ENCODE results near the gene SEMA5A. TPM values are rescaled to one million over a fixed set of nuclear protein-coding genes. Genes with fewer than 3 reads are reported as not detected.

SEMA5A gene
- total RNA-seq, 4 donors from 2014 or later, result 15.0 to 81.0 (median 52.9) TPM

GRCh38 chr5:9562141-9562540 lies 16.3 kb upstream of the SEMA5A start:
- H3K36me3 ChIP-seq, result no peaks in the 10 kb centered on the region
- in situ Hi-C loops (cut with MboI; ENCODE audit: low pct_ligation_motif_present in 1 of 4, low pct_unique_long_range_greater_than_20kb in 1 of 4, low sequenced_read_pairs in 3 of 4), result no loop called here
- DNase-seq, result no peak
- peaks cover 0 to 30% (median 13%) of the 10 kb centered on the region in 4 donors for H3K4me1 ChIP-seq
- H3K27ac ChIP-seq, result no peak overlapping the region
- H3K4me3 ChIP-seq, result no peak overlapping the region
- no peaks in the 10 kb centered on the region for H3K27me3 ChIP-seq
- WGBS, 2 donors (ENCODE audit: low coverage in 1 of 2), result 83% methylated on average over 7 of the region's 7 CpGs; no CpG with 5 or more reads in 1 of the 2 donors
- intact Hi-C loops (cut with DNase I; ENCODE audit: low total_unique reads), result no loop called here
- no peaks in the 10 kb centered on the region for H3K9me3 ChIP-seq
- TF ChIP-seq POLR2A (IDR thresholded peaks at IDR 0.05) (no peak), EP300 (IDR thresholded peaks at IDR 0.05; ENCODE audit: low read depth) (no peak), CTCF (IDR thresholded peaks at IDR 0.05) (no peak), POLR2AphosphoS5 (IDR thresholded peaks at IDR 0.05) (no peak)

GRCh38 chr5:9559965-9560364 lies 14.1 kb upstream of the SEMA5A start:
- no peak for TF ChIP-seq POLR2A (IDR thresholded peaks at IDR 0.05)
- TF ChIP-seq POLR2AphosphoS5 (IDR thresholded peaks at IDR 0.05), result peak in 1 of 3 donors; percentile 24
- Histone ChIP-seq H3K4me1 (peaks cover 0 to 27% (median 15%) of the 10 kb centered on the region in 4 donors), H3K4me3 (no peak overlapping the region), H3K36me3 (no peaks in the 10 kb centered on the region), H3K27me3 (no peaks in the 10 kb centered on the region), H3K27ac (peak overlapping the region; percentile 29 to 68 (median 56)), H3K9me3 (no peaks in the 10 kb centered on the region)
- no peak for DNase-seq
- in situ Hi-C loops (cut with MboI; ENCODE audit: low pct_ligation_motif_present in 1 of 4, low pct_unique_long_range_greater_than_20kb in 1 of 4, low sequenced_read_pairs in 3 of 4), result no loop called here
- 41 to 45% methylated on average over 3 of the region's 3 CpGs for WGBS, 2 donors (ENCODE audit: low coverage in 1 of 2)
- intact Hi-C loops (cut with DNase I; ENCODE audit: low total_unique reads), result no loop called here

- in situ Hi-C loops (cut with MboI; ENCODE audit: low pct_ligation_motif_present in 1 of 4, low pct_unique_long_range_greater_than_20kb in 1 of 4, low sequenced_read_pairs in 3 of 4), result no loop called here
Observed at GRCh38 chr5:9558319-9558965, 12.6 kb upstream of the SEMA5A start.

GRCh38 chr5:9557696-9558095 lies 11.8 kb upstream of the SEMA5A start:
- intact Hi-C loops (cut with DNase I; ENCODE audit: low total_unique reads), result no loop called here
- TF ChIP-seq POLR2A (IDR thresholded peaks at IDR 0.05), result no peak
- TF ChIP-seq EP300 (IDR thresholded peaks at IDR 0.05; ENCODE audit: low read depth), result no peak
- no peak for TF ChIP-seq POLR2AphosphoS5 (IDR thresholded peaks at IDR 0.05)
- no peak for TF ChIP-seq CTCF (IDR thresholded peaks at IDR 0.05)
- H3K9me3 ChIP-seq, result no peaks in the 10 kb centered on the region
- H3K4me3 ChIP-seq, result no peak overlapping the region
- in situ Hi-C loops (cut with MboI; ENCODE audit: low pct_ligation_motif_present in 1 of 4, low pct_unique_long_range_greater_than_20kb in 1 of 4, low sequenced_read_pairs in 3 of 4), result no loop called here
- no peaks in the 10 kb centered on the region for H3K27me3 ChIP-seq
- H3K36me3 ChIP-seq, result no peaks in the 10 kb centered on the region
- DNase-seq, result no peak
- peaks cover 4 to 42% (median 22%) of the 10 kb centered on the region in 4 donors for H3K4me1 ChIP-seq
- H3K27ac ChIP-seq, result peak overlapping the region; percentile 29 to 68 (median 52)
- WGBS, 2 donors (ENCODE audit: low coverage in 1 of 2), result 43 to 71% methylated on average over 1 to 2 of the region's 2 CpGs

More at GRCh38 chr5:9558319-9558965, 12.6 kb upstream of the SEMA5A start:
- Histone ChIP-seq H3K4me1 (peaks cover under 1 to 37% (median 15%) of the 10 kb centered on the region in 4 donors), H3K9me3 (no peaks in the 10 kb centered on the region), H3K4me3 (no peak overlapping the region), H3K27me3 (no peaks in the 10 kb centered on the region), H3K36me3 (no peaks in the 10 kb centered on the region), H3K27ac (peak overlapping the region; percentile 29 to 68 (median 52))
- 41 to 53% methylated on average over 4 to 5 of the region's 5 CpGs for WGBS, 2 donors (ENCODE audit: low coverage in 1 of 2)
- TF ChIP-seq CTCF (IDR thresholded peaks at IDR 0.05) (no peak), POLR2AphosphoS5 (IDR thresholded peaks at IDR 0.05) (peak in 1 of 3 donors; percentile 30), POLR2A (IDR thresholded peaks at IDR 0.05) (no peak), EP300 (IDR thresholded peaks at IDR 0.05; ENCODE audit: low read depth) (no peak)
- DNase-seq, result peak; percentile 66
- intact Hi-C loops (cut with DNase I; ENCODE audit: low total_unique reads), result no loop called here
